Liver (tissue), 9 donors: Measurements from ENCODE around the gene ALX4. TPM values are rescaled to one million over a fixed set of nuclear protein-coding genes. Genes with fewer than 3 reads are reported as not detected.

Experiments used
- DNase-seq: peaks from one replicate; pipeline ENCODE4 v3.0.0-alpha.2; 2017; ENCODE audit warnings: low spot score
- H3K27ac ChIP-seq, 2 donors: one replicate each; pipeline ENCODE4 v1.7.0; 2013; ENCODE audit warnings: inconsistent platforms in 2 of 2, low read length in 2 of 2, control low read depth in 1 of 2, low read depth in 1 of 2, mild to moderate bottlenecking in 1 of 2
- H3K27me3 ChIP-seq, 4 donors: one replicate each; pipeline versions ENCODE4 v1.6.1 to v1.7.0; 2013; ENCODE audit warnings: low read length in 3 of 4, inconsistent platforms in 1 of 4, mild to moderate bottlenecking in 1 of 4, moderate library complexity in 1 of 4; ENCODE audit not compliant: control insufficient read depth in 4 of 4, insufficient read depth in 4 of 4
- H3K36me3 ChIP-seq, 4 donors: one replicate each; pipeline versions ENCODE4 v1.6.1 to v1.7.0; 2013; ENCODE audit warnings: low read length in 3 of 4, mild to moderate bottlenecking in 3 of 4, low read depth in 1 of 4, moderate library complexity in 1 of 4; ENCODE audit not compliant: control insufficient read depth in 4 of 4, insufficient read depth in 3 of 4
- H3K4me1 ChIP-seq, 4 donors: one replicate each; pipeline versions ENCODE4 v1.6.1 to v1.7.0; 2013; ENCODE audit warnings: low read length in 3 of 4, mild to moderate bottlenecking in 3 of 4, moderate library complexity in 1 of 4; ENCODE audit not compliant: control insufficient read depth in 4 of 4, insufficient read depth in 4 of 4
- H3K4me3 ChIP-seq, 3 donors: one replicate each; pipeline versions ENCODE4 v1.6.1 to v1.7.0; 2013; ENCODE audit warnings: low read length in 3 of 3, control low read depth in 1 of 3, low read depth in 1 of 3, mild to moderate bottlenecking in 1 of 3
- H3K9ac ChIP-seq, 2 donors: one replicate each; pipeline ENCODE4 v1.7.0; 2013; ENCODE audit warnings: low read length in 2 of 2, mild to moderate bottlenecking in 2 of 2, moderate library complexity in 2 of 2, control low read depth in 1 of 2, low read depth in 1 of 2
- H3K9me3 ChIP-seq, 4 donors: one replicate each; pipeline versions ENCODE4 v1.6.1 to v1.7.0; 2013; ENCODE audit warnings: low read length in 3 of 4; ENCODE audit not compliant: control insufficient read depth in 4 of 4
- ATF3 ChIP-seq: IDR thresholded peaks from 2 replicates; pipeline ENCODE4 v1.6.1; 2016; ENCODE audit warnings: antibody characterized with exemption
- EGR1 ChIP-seq, 2 donors: IDR thresholded peaks; 2 replicates each; pipeline ENCODE4 v1.6.1; 2016 to 2018; ENCODE audit warnings: antibody characterized with exemption in 2 of 2, low read depth in 2 of 2
- FOXA1 ChIP-seq: IDR thresholded peaks from 2 replicates; pipeline ENCODE4 v1.6.1; 2016; ENCODE audit warnings: antibody characterized with exemption
- FOXA2 ChIP-seq: IDR thresholded peaks from 2 replicates; pipeline ENCODE4 v1.6.1; 2016; ENCODE audit warnings: antibody characterized with exemption
- GABPA ChIP-seq, 2 donors: IDR thresholded peaks in 1 of 2; conservative IDR thresholded peaks in 1 of 2; 2 replicates each; pipeline ENCODE4 v1.6.1; 2016; ENCODE audit warnings: antibody characterized with exemption in 2 of 2, mild to moderate bottlenecking in 1 of 2, moderate library complexity in 1 of 2
- HNF4A ChIP-seq, 2 donors: conservative IDR thresholded peaks; 2 replicates each; pipeline ENCODE4 v1.6.1; 2016; ENCODE audit warnings: antibody characterized with exemption in 2 of 2, mild to moderate bottlenecking in 2 of 2
- HNF4G ChIP-seq: IDR thresholded peaks from 2 replicates; pipeline ENCODE4 v1.6.1; 2016; ENCODE audit warnings: antibody characterized with exemption
- JUND ChIP-seq, 2 donors: IDR thresholded peaks; 2 replicates each; pipeline ENCODE4 v1.6.1; 2016; ENCODE audit warnings: antibody characterized with exemption in 2 of 2
- MAX ChIP-seq: IDR thresholded peaks from 2 replicates; pipeline ENCODE4 v1.6.1; 2016; ENCODE audit warnings: antibody characterized with exemption
- NR2F2 ChIP-seq: IDR thresholded peaks from 2 replicates; pipeline ENCODE4 v1.6.1; 2016; ENCODE audit warnings: antibody characterized with exemption
- RAD21 ChIP-seq, 2 donors: IDR thresholded peaks; 2 replicates each; pipeline ENCODE4 v1.6.1; 2016; ENCODE audit warnings: antibody characterized with exemption in 2 of 2, mild to moderate bottlenecking in 2 of 2
- REST ChIP-seq: IDR thresholded peaks from 2 replicates; pipeline ENCODE4 v1.6.1; 2016; ENCODE audit warnings: antibody characterized with exemption, mild to moderate bottlenecking
- RXRA ChIP-seq, 2 donors: IDR thresholded peaks; 2 replicates each; pipeline ENCODE4 v1.6.1; 2017 to 2018; ENCODE audit warnings: antibody characterized with exemption in 2 of 2, mild to moderate bottlenecking in 1 of 2
- SP1 ChIP-seq: IDR thresholded peaks from 2 replicates; pipeline ENCODE4 v1.6.1; 2018; ENCODE audit warnings: antibody characterized with exemption, mild to moderate bottlenecking
- TAF1 ChIP-seq: conservative IDR thresholded peaks from 2 replicates; pipeline ENCODE4 v1.6.1; 2016; ENCODE audit warnings: antibody characterized with exemption, mild to moderate bottlenecking
- YY1 ChIP-seq: IDR thresholded peaks from 2 replicates; pipeline ENCODE4 v1.6.1; 2016; ENCODE audit warnings: antibody characterized with exemption, mild to moderate bottlenecking
- ZBTB33 ChIP-seq: IDR thresholded peaks from 2 replicates; pipeline ENCODE4 v1.6.1; 2016; ENCODE audit warnings: antibody characterized with exemption
- WGBS: extraction: QIAGEN DNeasy Blood & Tissue Kit; methylation state at CpG from one replicate; pipeline ENCODE4 v1.1.7; 2013; 5-methylcytosine and 5-hydroxymethylcytosine counted together
- polyA plus RNA-seq, 2 donors: library from polyadenylated mRNA; stranded (reverse) in 1 of 2; unstranded in 1 of 2; fragments of 200-250 nt in 1 of 2; fragments of >200 nt in 1 of 2; fragmentation: Nextera tagmentation in 1 of 2; extraction: Ambion mirVana in 1 of 2; gene quantifications; one replicate each; pipeline versions ENCODE4 v1.2.1 to v1.2.3, GENCODE V29; 2013 to 2015
- total RNA-seq, 2 donors: library from RNA; depleted of rRNA; stranded (reverse); fragments of >200 nt; gene quantifications; one replicate each; pipeline ENCODE4 v1.2.3, GENCODE V29; 2014
- TF ChIP-seq, protein P1 (sequence below): fragments of 150-350 bp; IDR thresholded peaks from 2 replicates; pipeline ENCODE4 v1.5.1; 2017; ENCODE audit warnings: improper control_type of control experiment, low read depth, low read length; ENCODE audit not compliant: missing input control
- donor health status: healthy.
- donor health status: healthy.
- donor health status: healthy.
- donor health status: healthy.
- donor health status: healthy.

The ALX4 gene
- total and polyA plus RNA-seq, 4 donors, result not detected

DNA sequence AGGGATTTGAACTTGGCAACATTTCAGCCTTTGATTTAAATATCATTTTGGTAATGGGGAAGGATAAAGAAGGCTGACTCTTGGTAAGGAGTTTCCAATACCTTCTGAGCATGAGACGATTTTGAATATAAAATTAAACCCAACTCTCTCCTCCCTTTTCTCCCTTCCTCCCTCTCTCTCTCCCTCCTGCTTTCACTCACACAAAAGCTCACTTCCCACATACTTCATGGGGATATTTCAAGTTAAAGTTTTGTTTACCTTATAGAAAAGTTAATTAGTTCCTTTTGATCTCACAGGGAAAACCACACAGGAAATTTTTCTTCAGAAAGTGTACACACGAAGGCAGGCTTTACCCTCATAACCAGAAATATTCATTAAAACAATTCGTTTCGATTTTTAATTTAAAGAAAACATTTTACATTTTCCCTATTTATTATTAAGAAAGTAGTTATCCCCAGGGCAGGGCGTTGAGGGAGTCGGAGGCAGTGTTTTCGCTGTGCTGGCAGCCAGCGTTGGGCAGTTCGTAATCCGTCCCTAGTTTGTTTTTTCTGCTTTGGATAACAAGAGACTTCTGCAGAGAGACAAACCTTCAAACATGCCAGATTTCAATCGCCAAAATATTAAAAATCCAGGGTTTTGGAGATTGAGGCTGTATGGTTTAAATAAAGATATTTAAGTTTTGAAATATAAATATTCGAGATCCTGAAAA, 25.3 kb upstream of the ALX4 start:
- no peak for DNase-seq
- H3K9me3 ChIP-seq, result no peaks in the 10 kb centered on the region
- no peak overlapping the region for H3K27ac ChIP-seq
- no peak overlapping the region for H3K9ac ChIP-seq
- H3K4me1 ChIP-seq, result no peaks in the 10 kb centered on the region
- H3K27me3 ChIP-seq, result peaks cover 2 to 28% (median 13%) of the 10 kb centered on the region in 4 donors
- H3K36me3 ChIP-seq, result no peaks in the 10 kb centered on the region
- no peak for TF ChIP-seq RXRA (IDR thresholded peaks at IDR 0.05)
- no peak for TF ChIP-seq FOXA2
- TF ChIP-seq EGR1 (IDR thresholded peaks at IDR 0.05; ENCODE audit: low read depth in 2 of 2), result no peak
- no peak for TF ChIP-seq JUND (IDR thresholded peaks at IDR 0.05)
- TF ChIP-seq REST, result no peak
- TF ChIP-seq YY1, result no peak
- TF ChIP-seq HNF4G, result no peak
- TF ChIP-seq HNF4A (conservative IDR thresholded peaks at IDR 0.05), result no peak
- no peak for TF ChIP-seq ATF3
- TF ChIP-seq MAX, result no peak
- no peak for TF ChIP-seq TAF1
- no peak for TF ChIP-seq FOXA1
- TF ChIP-seq NR2F2, result no peak
- TF ChIP-seq GABPA (IDR thresholded peaks at IDR 0.05 in 1 of 2, conservative IDR thresholded peaks at IDR 0.05 in 1 of 2), result no peak
- no peak for TF ChIP-seq ZBTB33
- TF ChIP-seq RAD21 (IDR thresholded peaks at IDR 0.05), result no peak
- TF ChIP-seq, protein P1, sequence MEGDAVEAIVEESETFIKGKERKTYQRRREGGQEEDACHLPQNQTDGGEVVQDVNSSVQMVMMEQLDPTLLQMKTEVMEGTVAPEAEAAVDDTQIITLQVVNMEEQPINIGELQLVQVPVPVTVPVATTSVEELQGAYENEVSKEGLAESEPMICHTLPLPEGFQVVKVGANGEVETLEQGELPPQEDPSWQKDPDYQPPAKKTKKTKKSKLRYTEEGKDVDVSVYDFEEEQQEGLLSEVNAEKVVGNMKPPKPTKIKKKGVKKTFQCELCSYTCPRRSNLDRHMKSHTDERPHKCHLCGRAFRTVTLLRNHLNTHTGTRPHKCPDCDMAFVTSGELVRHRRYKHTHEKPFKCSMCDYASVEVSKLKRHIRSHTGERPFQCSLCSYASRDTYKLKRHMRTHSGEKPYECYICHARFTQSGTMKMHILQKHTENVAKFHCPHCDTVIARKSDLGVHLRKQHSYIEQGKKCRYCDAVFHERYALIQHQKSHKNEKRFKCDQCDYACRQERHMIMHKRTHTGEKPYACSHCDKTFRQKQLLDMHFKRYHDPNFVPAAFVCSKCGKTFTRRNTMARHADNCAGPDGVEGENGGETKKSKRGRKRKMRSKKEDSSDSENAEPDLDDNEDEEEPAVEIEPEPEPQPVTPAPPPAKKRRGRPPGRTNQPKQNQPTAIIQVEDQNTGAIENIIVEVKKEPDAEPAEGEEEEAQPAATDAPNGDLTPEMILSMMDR, result no peak
- TF ChIP-seq SP1, result no peak
- 17% methylated on average over 12 of the region's 12 CpGs for WGBS
- H3K4me3 ChIP-seq, result no peak overlapping the region
